GM12878 (cell line): Measurements from ENCODE around the gene ATOH7. TPM values are rescaled to one million over a fixed set of nuclear protein-coding genes. Genes with fewer than 3 reads are reported as not detected.

ENCODE experiments used
- ATAC-seq: fragments of 200-7000 bp; cut with Tn5 transposase; 3 replicates; pipeline ENCODE4 v1.9.1; 2020; ENCODE audit warnings: mild to moderate bottlenecking, moderate library complexity
- BruUV-seq: library from RNA; stranded (reverse); fragments of 400-500 nt; replicated peaks from 2 replicates; lab custom pipeline; 2021; lab: Mats Ljungman, UMichigan
- CTCF ChIA-PET: fragments of 300-600 bp; sonication (Branson Sonifier 250); formaldehyde crosslinking; extraction: SDS; loops from one replicate; lab custom pipeline; 2021; ENCODE audit warnings: inconsistent platforms; lab: Yijun Ruan, JAX
- POLR2A ChIA-PET: fragments of 350-600 bp; formaldehyde crosslinking; extraction: SDS; loops from one replicate; lab custom pipeline; 2021; ENCODE audit warnings: inconsistent platforms; lab: Charles Lee
- RAD21 ChIA-PET: fragments of 300-600 bp; sonication (Branson Sonifier 250); formaldehyde crosslinking; loops from one replicate; lab custom pipeline; 2023; ENCODE audit warnings: antibody characterized with exemption; ENCODE audit not compliant: unreplicated experiment; lab: Charles Lee
- SMC1A ChIA-PET: fragments of 300-600 bp; sonication (Branson Sonifier 250); formaldehyde crosslinking; loops from one replicate; lab custom pipeline; 2023; ENCODE audit not compliant: unreplicated experiment, uncharacterized antibody; lab: Charles Lee
- DNase-seq: peaks from one replicate; pipeline ENCODE4 v3.0.0-alpha.2; 2011; ENCODE audit warnings: low read depth, low spot score
- FAIRE-seq: peaks from 3 replicates; lab custom pipeline; 2011; peaks lifted over from hg19 to GRCh38; lab: Jason Lieb, UNC
- H2AFZ ChIP-seq: 2 replicates; pipeline ENCODE4 v1.6.0; 2011; ENCODE audit warnings: low read depth, low read length, control low read depth; ENCODE audit not compliant: control insufficient read depth
- H3K27ac ChIP-seq: 2 replicates; pipeline ENCODE4 v1.5.1; 2011; ENCODE audit warnings: control low read depth; ENCODE audit not compliant: control insufficient read depth, insufficient read depth
- H3K27me3 ChIP-seq, 2 experiments: replicated peaks in 1 of 2; 2 replicates each; pipeline versions ENCODE4 v1.6.0 to v1.6.1; 2011; ENCODE audit warnings: low read length in 1 of 2; ENCODE audit not compliant: control insufficient read depth in 2 of 2, insufficient read depth in 2 of 2
- H3K36me3 ChIP-seq, 2 experiments: 2 replicates each; pipeline ENCODE4 v1.5.1; 2011; ENCODE audit warnings: low read length in 1 of 2; ENCODE audit not compliant: control insufficient read depth in 2 of 2, insufficient read depth in 2 of 2
- H3K4me1 ChIP-seq: 2 replicates; pipeline ENCODE4 v1.6.1; 2011; ENCODE audit warnings: mild to moderate bottlenecking, low read length, moderate library complexity, mixed read lengths; ENCODE audit not compliant: control insufficient read depth, insufficient read depth
- H3K4me2 ChIP-seq: 2 replicates; pipeline ENCODE4 v1.6.0; 2011; ENCODE audit warnings: control low read depth; ENCODE audit not compliant: control insufficient read depth, insufficient read depth
- H3K4me3 ChIP-seq: fragments of 200-600 bp; sonication (generic); 2 replicates; pipeline ENCODE4 v1.5.1; 2016
- H3K79me2 ChIP-seq: 2 replicates; pipeline ENCODE4 v1.6.0; 2011; ENCODE audit warnings: low read length; ENCODE audit not compliant: control insufficient read depth, insufficient read depth
- H3K9ac ChIP-seq: 2 replicates; pipeline ENCODE4 v1.8.0; 2011; ENCODE audit warnings: low read length, control low read depth, mixed read lengths; ENCODE audit not compliant: control insufficient read depth, insufficient read depth
- H3K9me3 ChIP-seq: replicated peaks from 3 replicates; pipeline ENCODE4 v1.5.1; 2011; ENCODE audit warnings: mild to moderate bottlenecking, low read length; ENCODE audit not compliant: control insufficient read depth, insufficient read depth
- H4K20me1 ChIP-seq: 2 replicates; pipeline ENCODE4 v1.6.0; 2011; ENCODE audit not compliant: control insufficient read depth, insufficient read depth
- ATF7 ChIP-seq: fragments of 450-650 bp; IDR thresholded peaks from 2 replicates; pipeline ENCODE4 v1.6.1; 2016; ENCODE audit warnings: low read depth, mild to moderate bottlenecking
- CBFB ChIP-seq: IDR thresholded peaks from 2 replicates; pipeline ENCODE4 v1.6.1; 2016; ENCODE audit warnings: antibody characterized with exemption, low read depth
- CUX1 ChIP-seq: IDR thresholded peaks from 2 replicates; pipeline ENCODE4 v1.6.1; 2012; ENCODE audit warnings: improper control_type of control experiment, low read depth, low read length; ENCODE audit not compliant: insufficient replicate concordance
- EED ChIP-seq: sonication (generic); IDR thresholded peaks from 2 replicates; pipeline ENCODE4 v1.6.1; 2016; ENCODE audit warnings: antibody characterized with exemption, low read depth
- IRF3 ChIP-seq: fragments of 450-650 bp; IDR thresholded peaks from 2 replicates; pipeline ENCODE4 v1.6.1; 2014; ENCODE audit warnings: mild to moderate bottlenecking
- KDM1A ChIP-seq: fragments of 200-600 bp; sonication (generic); IDR thresholded peaks from 2 replicates; pipeline ENCODE4 v1.6.1; 2016; ENCODE audit warnings: borderline replicate concordance
- LARP7 ChIP-seq: fragments of 450-650 bp; IDR thresholded peaks from 2 replicates; pipeline ENCODE4 v1.6.1; 2017; ENCODE audit warnings: mild to moderate bottlenecking
- MEF2A ChIP-seq: IDR thresholded peaks from 2 replicates; pipeline ENCODE4 v1.6.1; 2011; ENCODE audit warnings: low read depth, mild to moderate bottlenecking, low read length, moderate library complexity; ENCODE audit not compliant: insufficient read depth
- NR2C1 ChIP-seq: fragments of 450-650 bp; IDR thresholded peaks from 2 replicates; pipeline ENCODE4 v1.6.1; 2017; ENCODE audit warnings: antibody characterized with exemption, mild to moderate bottlenecking, moderate library complexity
- POLR2AphosphoS2 ChIP-seq: IDR thresholded peaks from 2 replicates; pipeline ENCODE4 v1.6.1; 2011; ENCODE audit warnings: low read depth, mild to moderate bottlenecking, low read length, improper control_type of control experiment, moderate library complexity
- RUNX3 ChIP-seq: IDR thresholded peaks from 2 replicates; pipeline ENCODE4 v1.6.1; 2012; ENCODE audit warnings: low read length, inconsistent platforms
- TCF12 ChIP-seq: IDR thresholded peaks from 2 replicates; pipeline ENCODE4 v1.6.1; 2011; ENCODE audit warnings: low read depth, mild to moderate bottlenecking, low read length
- WRNIP1 ChIP-seq: IDR thresholded peaks from 2 replicates; pipeline ENCODE4 v1.6.1; 2011; ENCODE audit warnings: low read depth, low read length, improper control_type of control experiment, borderline replicate concordance
- ZBTB11 ChIP-seq: fragments of 450-650 bp; formaldehyde crosslinking; IDR thresholded peaks from 2 replicates; pipeline ENCODE4 v1.5.0; 2022; ENCODE audit warnings: mild to moderate bottlenecking, missing genetic modification characterization
- ZNF384 ChIP-seq: IDR thresholded peaks from 2 replicates; pipeline ENCODE4 v1.6.1; 2012; ENCODE audit warnings: low read depth, mild to moderate bottlenecking, low read length, improper control_type of control experiment, borderline replicate concordance
- WGBS: methylation state at CpG from one replicate; pipeline ENCODE4 v1.1.6; 2016; ENCODE audit warnings: low lambda C conversion rate; ENCODE audit not compliant: insufficient replicate concordance, insufficient coverage; ENCODE audit errors: missing lambda C conversion rate; 5-methylcytosine and 5-hydroxymethylcytosine counted together
- in situ Hi-C: fragments of 300-500 bp; cut with MboI; formaldehyde crosslinking; loops from 9 replicates; pipeline ENCODE4 v1.14.3; 2018; ENCODE audit warnings: mixed read lengths
- intact Hi-C: fragments of 100-400 bp; cut with micrococcal nuclease; formaldehyde crosslinking; loops from one replicate; pipeline ENCODE4 v1.14.2; 2022; ENCODE audit not compliant: unreplicated experiment
- polyA plus RNA-seq, 11 experiments: library from polyadenylated mRNA; depleted of rRNA in 4 of 11; unstranded in 6 of 11; stranded (reverse) in 5 of 11; fragments of >200 nt; fragmentation: Nextera tagmentation in 4 of 11; fragmentation: Illumina TruSeq in 1 of 11; extraction: Ambion mirVana in 4 of 11; extraction: Trizol in 1 of 11; gene quantifications; 1 replicate in 1 of 11; 2 replicates in 10 of 11; pipeline versions ENCODE4 v1.2.1 to v1.2.3, GENCODE V29; 2011 to 2016; ENCODE audit warnings: inconsistent platforms in 2 of 11, missing spikeins in 2 of 11, low read depth in 1 of 11
- total RNA-seq, 4 experiments: library from RNA; depleted of rRNA in 3 of 4; stranded (reverse); fragments of >200 nt in 3 of 4; fragmentation: Illumina TruSeq in 1 of 4; extraction: Trizol in 1 of 4; gene quantifications; 2 replicates each; pipeline versions ENCODE4 v1.2.1 to v1.2.3, GENCODE V29; 2013 to 2021
- TF ChIP-seq, protein P1 (sequence below): IDR thresholded peaks from 2 replicates; pipeline ENCODE4 v1.6.1; 2012; ENCODE audit warnings: low read depth, low read length, improper control_type of control experiment

The ATOH7 gene
- total and polyA plus RNA-seq, 10 of the 15 experiments (the other 5 are each of a cell fraction or from before 2014, with no cell fraction given): not detected

- RAD21 ChIA-PET: no interaction called here
- no peaks in the 10 kb centered on the region for H3K36me3 ChIP-seq
- DNase-seq (no peak), ATAC-seq (no peak), FAIRE-seq (no peak)
- 0% methylated on average over 1 of the region's 2 CpGs for WGBS
- intact Hi-C loops (no loop called here), in situ Hi-C loops (no loop called here)
- H2AFZ ChIP-seq: no peak overlapping the region
- H3K4me3 ChIP-seq: no peak overlapping the region
- no peak overlapping the region for H3K27ac ChIP-seq
- no peaks in the 10 kb centered on the region for H3K9me3 ChIP-seq
- BruUV-seq: no TSS peak
- H3K9ac ChIP-seq: no peak overlapping the region
- H3K27me3 ChIP-seq: no peaks in the 10 kb centered on the region
- no peaks in the 10 kb centered on the region for H4K20me1 ChIP-seq
- H3K79me2 ChIP-seq: no peaks in the 10 kb centered on the region
- CTCF ChIA-PET: interaction anchor here (1.1 to 1.8 kb wide), 2 partner anchors 28 kb away, joined by 3 to 4 read pairs; no protein-coding TSS in a partner anchor
- POLR2A ChIA-PET: interaction anchor here (0.6 kb wide), 1 partner anchor 328 kb away, joined by 7 read pairs; no protein-coding TSS in a partner anchor
- SMC1A ChIA-PET: no interaction called here
- no peak overlapping the region for H3K4me2 ChIP-seq
- no peaks in the 10 kb centered on the region for H3K4me1 ChIP-seq
- no peak for TF ChIP-seq WRNIP1
- no peak for TF ChIP-seq KDM1A
- TF ChIP-seq MEF2A: no peak
- TF ChIP-seq ZNF384: no peak
- TF ChIP-seq, protein P1, sequence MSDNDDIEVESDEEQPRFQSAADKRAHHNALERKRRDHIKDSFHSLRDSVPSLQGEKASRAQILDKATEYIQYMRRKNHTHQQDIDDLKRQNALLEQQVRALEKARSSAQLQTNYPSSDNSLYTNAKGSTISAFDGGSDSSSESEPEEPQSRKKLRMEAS: no peak
- TF ChIP-seq CBFB: no peak
- TF ChIP-seq CUX1: no peak
- TF ChIP-seq RUNX3: no peak
- no peak for TF ChIP-seq LARP7
- TF ChIP-seq EED: no peak
- no peak for TF ChIP-seq IRF3
- TF ChIP-seq TCF12: no peak
- no peak for TF ChIP-seq ZBTB11
- TF ChIP-seq ATF7: no peak
- no peak for TF ChIP-seq POLR2AphosphoS2
- no peak for TF ChIP-seq NR2C1
Measured at GRCh38 chr10:68185085-68185484, 46.8 kb downstream of the ATOH7 start.
